Activated B cell treated with CpG ODN at 0.5 μM for 24 hours (primary cell): Measurements from ENCODE around the gene CD9. TPM values are rescaled to one million over a fixed set of nuclear protein-coding genes. Genes with fewer than 3 reads are reported as not detected.

ENCODE experiments used
- ATAC-seq: fragments of 200-7000 bp; cut with Tn5 transposase; one replicate; pipeline ENCODE4 v1.10.0; 2021; ENCODE audit warnings: low read depth, mild to moderate bottlenecking, moderate library complexity
- CTCF ChIA-PET: fragments of 350-600 bp; sonication (Branson Sonifier 250); formaldehyde crosslinking; loops from one replicate; lab custom pipeline; 2021; ENCODE audit warnings: antibody characterized with exemption; lab: Charles Lee
- POLR2A ChIA-PET: fragments of 350-600 bp; sonication (Branson Sonifier 250); formaldehyde crosslinking; loops from one replicate; lab custom pipeline; 2021; ENCODE audit warnings: antibody characterized with exemption; lab: Charles Lee
- DNase-seq: peaks from one replicate; pipeline ENCODE4 v3.0.0; 2022
- H3K27ac Mint-ChIP-seq: one replicate; pipeline ENCODE4 v1.8.0; 2020; ENCODE audit warnings: mixed read lengths
- H3K27me3 Mint-ChIP-seq: one replicate; pipeline ENCODE4 v1.8.0; 2021; ENCODE audit warnings: mixed read lengths
- H3K36me3 Mint-ChIP-seq: one replicate; pipeline ENCODE4 v1.8.0; 2021; ENCODE audit warnings: low read depth, mixed read lengths
- H3K4me1 Mint-ChIP-seq: one replicate; pipeline ENCODE4 v1.8.0; 2021; ENCODE audit warnings: mixed read lengths
- H3K4me3 Mint-ChIP-seq: one replicate; pipeline ENCODE4 v1.8.0; 2020; ENCODE audit warnings: mild to moderate bottlenecking, mixed read lengths
- H3K9me3 Mint-ChIP-seq: one replicate; pipeline ENCODE4 v1.8.0; 2020; ENCODE audit warnings: mixed read lengths
- CTCF ChIP-seq: fragments of 200-600 bp; IDR thresholded peaks from one replicate; pipeline ENCODE4 v1.8.0; 2022; ENCODE audit warnings: antibody characterized with exemption, mild to moderate bottlenecking
- intact Hi-C: fragments of 100-400 bp; cut with micrococcal nuclease; formaldehyde crosslinking; loops from one replicate; pipeline ENCODE4 v1.15.1; 2024
- total RNA-seq: library from RNA; stranded (reverse); gene quantifications from 2 replicates; pipeline ENCODE4 v1.2.3, GENCODE V29; 2022

Gene CD9
- total RNA-seq, 1 donor from 2014 or later, result 2.5 TPM

- Mint-ChIP-seq H3K4me3 (no peak overlapping the region), H3K9me3 (no peaks in the 10 kb centered on the region), H3K36me3 (no peaks in the 10 kb centered on the region), H3K4me1 (no peaks in the 10 kb centered on the region), H3K27ac (no peak overlapping the region), H3K27me3 (peaks cover 34% of the 10 kb centered on the region)
- DNase-seq (no peak), ATAC-seq (no peak)
- no peak for TF ChIP-seq CTCF
- ChIA-PET POLR2A (no interaction called here), CTCF (interaction anchor here (0.5 kb wide), 1 partner anchor 28 kb away, joined by 3 read pairs; no protein-coding TSS in a partner anchor)
- intact Hi-C loops, result no loop called here
These were observed 17.8 kb upstream of the CD9 start for GRCh38 chr12:6182279-6182898.

GRCh38 chr12:6183689-6184428, 16.3 kb upstream of the CD9 start:
- H3K4me3 Mint-ChIP-seq, result no peak overlapping the region
- no peak for TF ChIP-seq CTCF
- intact Hi-C loops, result no loop called here
- H3K27ac Mint-ChIP-seq, result no peak overlapping the region
- POLR2A ChIA-PET, result no interaction called here
- H3K4me1 Mint-ChIP-seq, result peaks cover 1% of the 10 kb centered on the region
- DNase-seq (no peak), ATAC-seq (no peak)
- CTCF ChIA-PET, result no interaction called here
- peaks cover 42% of the 10 kb centered on the region for H3K27me3 Mint-ChIP-seq
- H3K36me3 Mint-ChIP-seq, result no peaks in the 10 kb centered on the region
- H3K9me3 Mint-ChIP-seq, result no peaks in the 10 kb centered on the region

- peaks cover 2% of the 10 kb centered on the region for H3K4me1 Mint-ChIP-seq
- no peak for TF ChIP-seq CTCF
- ATAC-seq, result no peak
- peaks cover 53% of the 10 kb centered on the region for H3K27me3 Mint-ChIP-seq
- no peaks in the 10 kb centered on the region for H3K9me3 Mint-ChIP-seq
- no peak overlapping the region for H3K27ac Mint-ChIP-seq
- ChIA-PET CTCF (no interaction called here), POLR2A (no interaction called here)
- no peaks in the 10 kb centered on the region for H3K36me3 Mint-ChIP-seq
- intact Hi-C loops, result no loop called here
- no peak overlapping the region for H3K4me3 Mint-ChIP-seq
- no peak for DNase-seq
These were observed 14.0 kb upstream of the CD9 start for GRCh38 chr12:6185961-6186827.

- Mint-ChIP-seq H3K27me3 (peaks cover 61% of the 10 kb centered on the region), H3K4me3 (no peak overlapping the region), H3K4me1 (peaks cover 2% of the 10 kb centered on the region), H3K27ac (no peak overlapping the region), H3K36me3 (no peaks in the 10 kb centered on the region), H3K9me3 (no peaks in the 10 kb centered on the region)
- intact Hi-C loops, result no loop called here
- no peak for TF ChIP-seq CTCF
- DNase-seq (no peak), ATAC-seq (no peak)
- POLR2A ChIA-PET, result no interaction called here
- CTCF ChIA-PET, result no interaction called here
These were observed 12.0 kb upstream of the CD9 start for GRCh38 chr12:6187948-6188793.
